Dermis lymphatic vessel endothelial cell (primary cell): ENCODE measurements around the gene SCAF4. TPM values are rescaled to one million over a fixed set of nuclear protein-coding genes. Genes with fewer than 3 reads are reported as not detected.

ENCODE experiments used
- total RNA-seq: library from RNA; depleted of rRNA; stranded (reverse); fragments of >200 nt; gene quantifications from 2 replicates; pipeline ENCODE4 v1.2.1, GENCODE V29; 2014

Gene SCAF4
- 3.6 and 5.2 TPM in 2 replicates for total RNA-seq

GRCh38 chr21:31731857-31732596 lies at the start of gene SCAF4:
TSS of gene SCAF4 (minus strand) at chr21:31732118. CDS start at chr21:31731692, 426 bp downstream.

DNA sequence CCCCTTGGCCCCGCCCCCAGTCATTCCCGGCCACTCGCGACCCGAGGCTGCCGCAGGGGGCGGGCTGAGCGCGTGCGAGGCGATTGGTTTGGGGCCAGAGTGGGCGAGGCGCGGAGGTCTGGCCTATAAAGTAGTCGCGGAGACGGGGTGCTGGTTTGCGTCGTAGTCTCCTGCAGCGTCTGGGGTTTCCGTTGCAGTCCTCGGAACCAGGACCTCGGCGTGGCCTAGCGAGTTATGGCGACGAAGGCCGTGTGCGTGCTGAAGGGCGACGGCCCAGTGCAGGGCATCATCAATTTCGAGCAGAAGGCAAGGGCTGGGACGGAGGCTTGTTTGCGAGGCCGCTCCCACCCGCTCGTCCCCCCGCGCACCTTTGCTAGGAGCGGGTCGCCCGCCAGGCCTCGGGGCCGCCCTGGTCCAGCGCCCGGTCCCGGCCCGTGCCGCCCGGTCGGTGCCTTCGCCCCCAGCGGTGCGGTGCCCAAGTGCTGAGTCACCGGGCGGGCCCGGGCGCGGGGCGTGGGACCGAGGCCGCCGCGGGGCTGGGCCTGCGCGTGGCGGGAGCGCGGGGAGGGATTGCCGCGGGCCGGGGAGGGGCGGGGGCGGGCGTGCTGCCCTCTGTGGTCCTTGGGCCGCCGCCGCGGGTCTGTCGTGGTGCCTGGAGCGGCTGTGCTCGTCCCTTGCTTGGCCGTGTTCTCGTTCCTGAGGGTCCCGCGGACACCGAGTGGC lies 72.2 kb downstream of the SCAF4 start, which contains the start of gene SOD1:
Gene SOD1 (plus strand): TSS at position 158 of the 723 bp plus-strand sequence. CDS start 77 bp downstream, at position 235.

Other genes with a start within 250 kb of the SCAF4 start
- gene SOD1, start 72.4 kb downstream of the SCAF4 start, total RNA-seq: 166 and 189 TPM in 2 replicates
- gene HUNK, start 140.9 kb upstream of the SCAF4 start, total RNA-seq: under 0.01 TPM in 2 replicates